ENCODE measurements around the gene CCDC192.

GRCh38 chr5:127846884-127847283 is 143.7 kb downstream of the CCDC192 start:
- TF ChIP-seq, protein P1, sequence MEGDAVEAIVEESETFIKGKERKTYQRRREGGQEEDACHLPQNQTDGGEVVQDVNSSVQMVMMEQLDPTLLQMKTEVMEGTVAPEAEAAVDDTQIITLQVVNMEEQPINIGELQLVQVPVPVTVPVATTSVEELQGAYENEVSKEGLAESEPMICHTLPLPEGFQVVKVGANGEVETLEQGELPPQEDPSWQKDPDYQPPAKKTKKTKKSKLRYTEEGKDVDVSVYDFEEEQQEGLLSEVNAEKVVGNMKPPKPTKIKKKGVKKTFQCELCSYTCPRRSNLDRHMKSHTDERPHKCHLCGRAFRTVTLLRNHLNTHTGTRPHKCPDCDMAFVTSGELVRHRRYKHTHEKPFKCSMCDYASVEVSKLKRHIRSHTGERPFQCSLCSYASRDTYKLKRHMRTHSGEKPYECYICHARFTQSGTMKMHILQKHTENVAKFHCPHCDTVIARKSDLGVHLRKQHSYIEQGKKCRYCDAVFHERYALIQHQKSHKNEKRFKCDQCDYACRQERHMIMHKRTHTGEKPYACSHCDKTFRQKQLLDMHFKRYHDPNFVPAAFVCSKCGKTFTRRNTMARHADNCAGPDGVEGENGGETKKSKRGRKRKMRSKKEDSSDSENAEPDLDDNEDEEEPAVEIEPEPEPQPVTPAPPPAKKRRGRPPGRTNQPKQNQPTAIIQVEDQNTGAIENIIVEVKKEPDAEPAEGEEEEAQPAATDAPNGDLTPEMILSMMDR (IDR thresholded peaks at IDR 0.05): no peak
- TF ChIP-seq POLR2A (IDR thresholded peaks at IDR 0.05): no peak
